Right lobe of liver (tissue), 6 donors: Measurements from ENCODE around the gene LCN10. TPM values are rescaled to one million over a fixed set of nuclear protein-coding genes. Genes with fewer than 3 reads are reported as not detected.

Source experiments
- ATAC-seq, 4 donors: fragments of 200-7000 bp; cut with Tn5 transposase; one replicate each; pipeline ENCODE4 v1.9.1; 2020; ENCODE audit warnings: mild to moderate bottlenecking in 4 of 4, moderate library complexity in 4 of 4
- DNase-seq, 3 donors: peaks; one replicate each; pipeline ENCODE4 v3.0.0-alpha.2; 2020
- H3K27ac ChIP-seq, 3 donors: fragments of 200-600 bp; one replicate each; pipeline ENCODE4 v1.8.0; 2022
- H3K27me3 ChIP-seq, 2 donors: fragments of 200-600 bp; one replicate each; pipeline ENCODE4 v1.8.0; 2022
- H3K36me3 ChIP-seq, 4 donors: fragments of 200-600 bp; sonication (generic) in 1 of 4; one replicate each; pipeline versions ENCODE4 v1.5.1 to v1.8.0; 2017 to 2022; ENCODE audit warnings: control low read depth in 1 of 4
- H3K4me1 ChIP-seq, 4 donors: fragments of 200-600 bp; sonication (generic) in 1 of 4; one replicate each; pipeline versions ENCODE4 v1.5.1 to v1.8.0; 2017 to 2022; ENCODE audit warnings: control low read depth in 1 of 4
- H3K4me3 ChIP-seq, 3 donors: fragments of 200-600 bp; one replicate each; pipeline ENCODE4 v1.8.0; 2022
- H3K9me3 ChIP-seq, 4 donors: fragments of 200-600 bp; sonication (generic) in 1 of 4; one replicate each; pipeline versions ENCODE4 v1.5.1 to v1.8.0; 2017 to 2022; ENCODE audit warnings: control low read depth in 1 of 4
- CTCF ChIP-seq, 4 donors: fragments of 200-600 bp in 3 of 4; fragments of 450-650 bp in 1 of 4; IDR thresholded peaks; one replicate each; pipeline versions ENCODE4 v1.5.1 to v1.8.0; 2016 to 2022; ENCODE audit warnings: antibody characterized with exemption in 4 of 4, mild to moderate bottlenecking in 2 of 4
- POLR2A ChIP-seq: fragments of 450-650 bp; IDR thresholded peaks from one replicate; pipeline ENCODE4 v1.6.1; 2017; ENCODE audit warnings: antibody characterized with exemption, mild to moderate bottlenecking
- WGBS: methylation state at CpG from one replicate; pipeline ENCODE4 v1.1.6; 2018; ENCODE audit warnings: low coverage, low lambda C conversion rate; ENCODE audit not compliant: insufficient coverage; ENCODE audit errors: missing lambda C conversion rate; 5-methylcytosine and 5-hydroxymethylcytosine counted together
- intact Hi-C, 2 donors: fragments of 100-400 bp; cut with DNase I; formaldehyde crosslinking; loops; one replicate each; pipeline versions ENCODE4 v1.11.2 to v1.14.1; 2022
- total RNA-seq, 6 experiments: library from RNA; depleted of rRNA in 2 of 6; stranded (reverse); fragments of >200 nt in 2 of 6; fragmentation: NEBNext Ultra II Directional in 3 of 6; extraction: Animal tissue kit (Norgen Biotek cat#: 25700) in 3 of 6; gene quantifications; one replicate each; pipeline versions ENCODE4 v1.1.0 to v1.2.4, GENCODE V29; 2016 to 2023
- donor health status: DM: no; HTN: yes; CAD: no.
- donor health status: DM: no; HTN: no; CAD: no.
- donor health status: DM: no; HTN: no; CAD: no.
- donor health status: DM: no; HTN: yes; CAD: no.
- donor health status: DM: no; HTN: yes; CAD: no.

Gene LCN10
- total RNA-seq, 6 experiments from 2014 or later = 0.23 to 0.81 (median 0.32) TPM; not detected in 2

DNA sequence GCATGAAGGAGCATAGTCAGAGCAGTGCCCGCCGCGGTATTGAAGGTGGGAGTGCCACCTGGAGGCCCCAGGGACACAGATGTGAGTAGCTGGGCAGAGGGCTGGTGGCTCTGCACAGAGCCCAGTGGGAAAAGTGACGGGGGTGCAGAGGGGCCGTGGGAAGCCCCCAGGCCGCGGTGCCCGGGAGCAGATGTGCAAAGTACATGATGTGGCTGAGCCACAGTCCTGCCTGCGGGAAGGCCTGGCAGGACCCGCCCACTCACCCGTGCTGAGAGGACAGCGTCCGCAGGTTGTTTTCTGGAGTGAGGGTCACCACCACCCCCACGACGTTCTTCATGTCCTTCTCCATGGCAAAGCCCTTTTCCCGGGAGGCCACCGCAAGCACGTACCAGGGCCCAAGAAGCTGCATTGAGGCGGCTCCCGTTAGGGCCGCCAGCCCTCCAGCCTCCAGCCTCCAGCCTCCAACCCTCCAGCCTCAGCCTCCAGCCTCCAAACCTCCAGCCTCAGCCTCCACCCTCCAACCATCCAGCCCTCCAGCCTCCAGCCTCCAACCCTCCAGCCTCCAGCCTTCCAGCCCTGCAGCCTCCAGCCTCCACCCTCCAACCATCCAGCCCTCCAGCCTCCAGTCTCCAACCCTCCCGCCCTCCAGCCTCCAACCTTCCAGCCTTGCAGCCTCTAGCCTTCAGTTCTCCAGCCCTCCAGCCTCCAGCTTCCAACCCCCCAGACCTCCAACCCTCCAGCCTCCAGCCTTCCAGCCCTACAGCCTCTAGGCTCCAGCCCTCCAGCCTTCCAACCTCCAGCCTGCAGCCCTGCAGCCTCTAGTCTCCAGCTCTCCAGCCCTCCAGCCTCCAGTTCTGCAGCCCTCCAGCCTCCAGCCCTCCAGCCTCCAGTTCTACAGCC is 4.7 kb upstream of the LCN10 start:
- Histone ChIP-seq H3K4me3 (no peak overlapping the region), H3K9me3 (no peaks in the 10 kb centered on the region), H3K4me1 (no peaks in the 10 kb centered on the region), H3K36me3 (no peaks in the 10 kb centered on the region), H3K27me3 (no peaks in the 10 kb centered on the region), H3K27ac (no peak overlapping the region)
- intact Hi-C loops = no loop called here
- DNase-seq (no peak), ATAC-seq (no peak)
- no peak for TF ChIP-seq POLR2A
- TF ChIP-seq CTCF (IDR thresholded peaks at IDR 0.05) = no peak
- 51% methylated on average over 3 of the region's 22 CpGs for WGBS

DNA sequence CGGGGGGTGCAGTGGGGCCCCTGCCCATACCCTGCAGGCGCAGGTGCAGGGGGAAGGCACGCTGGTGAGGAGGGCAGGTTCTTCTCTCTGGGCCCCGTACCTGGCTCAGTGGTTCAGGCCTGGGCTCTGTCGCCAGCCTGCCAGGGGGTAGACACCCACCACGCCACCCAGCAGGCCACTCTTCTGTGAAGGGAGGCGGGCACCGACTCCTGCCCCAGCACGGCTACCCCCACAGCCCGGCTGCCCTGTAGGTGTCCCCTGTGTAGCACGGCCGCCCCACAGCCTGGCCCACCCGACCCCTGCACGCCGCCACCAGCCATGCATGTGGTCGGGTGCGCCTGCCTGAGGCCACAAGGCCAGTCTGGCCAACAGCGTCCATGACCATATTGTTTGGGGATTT is 3.9 kb upstream of the LCN10 start:
- no peak for DNase-seq

GRCh38 chr9:136746155-136746490 is 3.4 kb upstream of the LCN10 start:
- no peaks in the 10 kb centered on the region for H3K36me3 ChIP-seq
- ATAC-seq (no peak), DNase-seq (no peak)
- H3K9me3 ChIP-seq = no peaks in the 10 kb centered on the region
- peaks cover 0 to 2% (median 0%) of the 10 kb centered on the region in 4 donors for H3K4me1 ChIP-seq
- H3K27me3 ChIP-seq = no peaks in the 10 kb centered on the region
- WGBS = 63% methylated on average over 22 of the region's 22 CpGs
- no peak overlapping the region for H3K4me3 ChIP-seq
- TF ChIP-seq POLR2A = no peak
- no peak for TF ChIP-seq CTCF (IDR thresholded peaks at IDR 0.05)
- H3K27ac ChIP-seq = no peak overlapping the region
- intact Hi-C loops = no loop called here

More for the DNA sequence above, 3.9 kb upstream of the LCN10 start:
- WGBS = no CpG with 5 or more reads among the region's 18 CpGs
- H3K36me3 ChIP-seq = no peaks in the 10 kb centered on the region
- TF ChIP-seq POLR2A (no peak), CTCF (IDR thresholded peaks at IDR 0.05) (no peak)
- no peak overlapping the region for H3K27ac ChIP-seq
- H3K4me3 ChIP-seq = no peak overlapping the region
- H3K4me1 ChIP-seq = no peaks in the 10 kb centered on the region
- ATAC-seq = no peak
- no peaks in the 10 kb centered on the region for H3K9me3 ChIP-seq
- H3K27me3 ChIP-seq = no peaks in the 10 kb centered on the region
- intact Hi-C loops = no loop called here

DNA sequence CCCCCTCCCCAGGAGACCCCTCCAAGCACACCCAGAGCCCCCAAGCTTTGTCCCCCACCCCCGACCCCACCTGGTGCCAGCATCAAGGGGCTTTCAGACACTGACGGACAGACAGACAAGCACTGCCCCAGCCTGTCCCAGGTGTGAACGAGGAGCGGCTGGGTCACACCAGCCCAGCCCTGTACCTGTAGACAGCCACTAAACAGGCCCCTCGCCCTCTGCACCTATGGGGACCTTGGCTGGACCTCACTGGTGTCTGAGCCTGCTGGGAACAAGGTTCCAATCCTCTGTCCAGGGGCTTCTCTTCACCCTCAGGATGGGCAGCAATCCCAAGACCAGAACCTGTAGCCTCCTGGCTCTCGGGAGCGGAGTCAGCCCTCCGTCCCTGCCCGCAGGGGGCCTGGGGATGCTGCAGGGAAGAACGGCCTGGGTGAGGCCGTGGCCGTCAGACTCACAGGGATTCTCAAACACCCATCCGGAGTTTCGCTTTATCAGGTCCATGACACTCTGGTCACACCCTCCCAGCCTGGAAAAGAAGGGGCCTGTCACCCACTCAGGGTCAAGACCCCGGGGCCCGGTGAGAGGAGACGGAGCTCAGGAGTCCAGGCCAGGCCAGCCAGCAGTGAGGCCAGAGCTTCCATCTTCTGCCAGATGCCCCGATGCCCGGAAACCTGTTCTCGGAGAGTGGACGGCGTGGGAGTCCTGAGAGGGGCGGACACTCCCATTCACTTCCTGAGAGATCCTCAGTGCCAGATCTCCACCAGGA is 2.8 kb upstream of the LCN10 start:
- no peak overlapping the region for H3K27ac ChIP-seq
- H3K4me3 ChIP-seq = no peak overlapping the region
- ATAC-seq = no peak
- no peak for DNase-seq
- no peak for TF ChIP-seq POLR2A
- no peak for TF ChIP-seq CTCF (IDR thresholded peaks at IDR 0.05)
- intact Hi-C loops = no loop called here
- no peaks in the 10 kb centered on the region for H3K36me3 ChIP-seq
- WGBS = 66% methylated on average over 13 of the region's 23 CpGs
- H3K27me3 ChIP-seq = no peaks in the 10 kb centered on the region
- H3K9me3 ChIP-seq = no peaks in the 10 kb centered on the region
- H3K4me1 ChIP-seq = peaks cover 0 to 5% (median 0%) of the 10 kb centered on the region in 4 donors
